Activated CD8-positive, alpha-beta memory T cell treated with anti-CD3 and anti-CD28 coated beads, Interleukin-2, amount 50 U/mL, for 1 hour (primary cell): ENCODE results near the gene SNCA.

Experiments used
- DNase-seq: peaks from one replicate; pipeline ENCODE4 v3.0.0-alpha.2; 2020; ENCODE audit errors: extremely low read depth

Gene SNCA

DNA sequence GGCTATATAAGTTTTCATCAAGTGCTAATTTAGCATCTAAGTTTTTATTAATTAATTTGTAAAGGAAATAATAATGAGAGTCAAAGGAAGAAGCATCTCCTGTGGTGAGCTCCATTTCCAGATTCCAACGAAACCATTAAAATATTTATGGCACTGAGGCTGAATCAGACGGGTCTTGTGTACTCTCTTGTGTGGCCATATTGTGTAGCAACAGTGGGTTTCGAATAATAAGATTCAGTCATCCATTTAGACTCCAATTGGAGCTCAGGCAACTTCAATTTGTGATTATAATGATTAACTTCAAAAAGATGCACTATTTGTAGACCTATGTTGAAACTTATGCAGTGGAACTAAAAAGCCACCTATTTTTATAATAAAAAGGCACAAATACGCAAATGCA, 82.4 kb downstream of the SNCA start:
- no peak for DNase-seq

DNA sequence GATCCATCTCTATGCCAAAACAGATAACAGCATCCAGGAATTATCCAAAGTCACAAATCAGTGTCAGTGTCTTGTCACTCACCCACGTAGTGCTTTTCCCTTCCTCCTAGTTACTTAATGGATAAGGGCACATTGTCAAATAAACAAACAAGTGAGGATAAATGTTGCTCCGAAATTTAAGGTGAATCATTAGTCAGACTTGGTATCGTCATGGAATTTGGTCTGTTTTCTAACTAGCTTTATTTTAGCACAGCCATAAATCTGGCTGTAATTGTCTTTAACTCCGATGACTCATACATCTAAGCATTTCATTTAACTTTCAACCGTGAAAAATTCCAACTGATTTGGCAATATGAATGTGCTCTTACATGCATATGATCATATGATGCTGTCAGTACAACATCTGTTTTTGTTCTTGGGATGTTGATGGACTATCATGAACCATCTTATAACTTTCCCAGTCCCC, 83.3 kb downstream of the SNCA start:
- no peak for DNase-seq

DNA sequence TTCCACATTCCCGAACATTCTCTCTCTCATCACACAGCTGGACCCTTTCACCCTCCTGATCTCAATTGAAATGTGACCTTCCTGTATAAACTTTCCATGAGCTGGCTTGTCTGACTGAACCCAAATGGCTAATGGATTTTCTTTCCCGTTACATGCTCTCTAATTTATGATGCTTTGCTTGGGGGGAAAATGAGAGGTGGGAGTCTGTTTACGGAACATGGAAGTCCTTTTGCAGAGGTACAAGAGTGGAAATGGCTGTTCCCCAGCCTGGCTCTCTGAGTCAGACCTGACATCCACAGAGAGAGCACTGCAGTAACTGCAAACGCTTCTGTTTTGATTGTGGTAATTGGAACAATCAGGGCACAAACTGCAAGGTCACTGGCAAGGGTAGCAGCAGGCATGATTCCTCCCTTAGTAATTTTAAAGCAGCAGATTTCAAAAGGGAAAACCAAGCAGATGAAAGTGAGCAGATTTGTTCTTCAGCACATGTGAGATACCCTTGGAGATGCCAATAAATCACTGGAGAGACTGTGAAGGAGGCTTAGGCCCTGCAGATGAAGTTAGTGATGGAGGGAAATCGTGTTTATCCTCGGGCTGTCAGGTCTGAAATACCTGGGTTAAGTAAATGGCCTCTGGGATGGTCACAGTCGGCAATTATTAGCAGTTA, 83.9 kb downstream of the SNCA start:
- DNase-seq: no peak

DNA sequence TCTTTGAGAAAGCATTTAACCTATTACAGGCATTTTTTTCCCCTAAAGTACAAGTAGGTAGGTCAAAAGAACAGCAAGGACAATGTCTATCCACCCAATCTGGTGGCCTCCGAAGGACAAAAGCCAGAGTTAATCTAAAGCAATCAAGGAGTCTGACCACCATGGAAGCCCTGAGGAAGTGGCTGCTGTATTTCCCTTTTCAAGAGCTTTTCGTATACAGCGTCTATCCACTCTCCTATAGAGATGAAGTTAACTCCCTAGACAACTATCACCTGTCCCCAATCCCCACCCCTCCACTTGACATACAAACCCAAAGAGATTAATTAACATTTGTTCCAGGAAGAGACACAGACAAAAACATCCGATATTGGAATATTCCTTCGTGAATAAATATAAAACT, 85.5 kb downstream of the SNCA start:
- DNase-seq: no peak

DNA sequence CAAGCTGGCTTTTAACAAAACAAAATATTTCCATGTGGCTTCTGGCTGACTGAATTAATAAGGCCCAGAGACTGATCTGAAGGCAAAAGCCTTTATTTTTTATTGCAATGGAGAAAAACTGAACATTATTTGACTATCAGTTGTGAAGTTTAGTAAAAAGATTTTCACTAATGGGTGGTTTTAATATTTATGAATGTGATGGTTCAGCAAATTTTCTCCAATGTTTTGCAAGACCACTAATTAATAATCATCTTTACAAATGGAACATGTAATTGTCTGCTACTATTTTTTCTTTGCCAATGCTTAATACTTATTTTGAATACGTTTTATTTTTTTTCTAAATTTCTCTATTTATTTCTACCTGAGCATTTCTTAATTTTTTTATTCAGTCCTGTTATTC, 90.6 kb downstream of the SNCA start:
- DNase-seq: no peak

DNA sequence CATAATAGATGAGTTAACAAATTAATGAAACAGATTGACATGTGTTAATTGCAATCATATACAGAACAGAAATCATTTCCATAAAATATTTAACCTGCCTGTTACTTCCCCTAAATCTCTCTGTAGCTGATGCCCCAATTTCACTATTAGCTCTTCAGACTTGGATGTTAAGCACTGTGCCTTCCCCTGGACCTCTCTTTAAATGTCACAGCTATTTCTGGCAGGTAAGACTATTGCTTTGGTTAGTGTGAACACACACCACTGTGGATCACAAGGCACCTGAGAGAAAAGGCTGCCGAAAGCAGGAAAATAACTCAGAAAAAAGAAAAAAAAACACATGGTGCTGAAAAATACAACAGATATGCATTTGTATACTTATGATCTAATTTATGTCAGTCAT, 91.3 kb downstream of the SNCA start:
- DNase-seq: no peak

DNA sequence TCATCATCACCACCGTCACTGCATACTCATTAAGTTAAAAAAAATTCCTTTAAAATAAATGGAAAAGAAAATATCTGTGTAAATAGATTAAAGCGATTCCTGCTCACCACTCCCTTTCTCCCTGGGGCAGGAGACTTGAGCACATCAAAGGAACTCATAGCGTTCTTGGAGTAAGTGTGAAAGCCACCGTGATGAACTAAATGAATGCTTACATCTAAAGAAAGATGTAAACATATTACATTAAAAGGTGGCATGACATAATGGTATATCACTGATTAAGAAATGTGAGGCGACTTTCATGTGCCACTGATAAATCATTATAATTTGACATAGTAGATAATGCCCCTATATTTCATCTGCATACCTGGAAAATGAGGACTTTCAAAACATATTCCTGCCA, 92.0 kb downstream of the SNCA start:
- DNase-seq: no peak

DNA sequence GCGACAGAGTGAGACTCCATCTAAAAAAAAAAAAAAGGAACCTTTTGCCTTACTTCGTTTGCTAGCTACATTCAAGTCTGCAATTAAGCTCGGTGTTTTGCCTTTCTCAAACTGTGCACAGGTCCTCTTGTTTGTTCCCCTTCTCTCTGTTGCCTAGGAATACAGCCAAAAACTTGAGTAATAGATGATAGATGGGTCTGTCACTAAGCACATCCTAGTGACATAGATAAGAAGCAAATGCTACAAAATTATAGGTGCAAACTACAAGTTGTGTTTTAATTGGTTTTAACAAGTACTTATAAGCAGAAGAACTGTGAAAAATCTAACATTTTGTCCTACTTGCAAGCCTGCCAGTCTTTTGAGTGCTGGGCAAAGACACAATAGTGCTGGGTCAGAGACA, 95.2 kb downstream of the SNCA start:
- no peak for DNase-seq

DNA sequence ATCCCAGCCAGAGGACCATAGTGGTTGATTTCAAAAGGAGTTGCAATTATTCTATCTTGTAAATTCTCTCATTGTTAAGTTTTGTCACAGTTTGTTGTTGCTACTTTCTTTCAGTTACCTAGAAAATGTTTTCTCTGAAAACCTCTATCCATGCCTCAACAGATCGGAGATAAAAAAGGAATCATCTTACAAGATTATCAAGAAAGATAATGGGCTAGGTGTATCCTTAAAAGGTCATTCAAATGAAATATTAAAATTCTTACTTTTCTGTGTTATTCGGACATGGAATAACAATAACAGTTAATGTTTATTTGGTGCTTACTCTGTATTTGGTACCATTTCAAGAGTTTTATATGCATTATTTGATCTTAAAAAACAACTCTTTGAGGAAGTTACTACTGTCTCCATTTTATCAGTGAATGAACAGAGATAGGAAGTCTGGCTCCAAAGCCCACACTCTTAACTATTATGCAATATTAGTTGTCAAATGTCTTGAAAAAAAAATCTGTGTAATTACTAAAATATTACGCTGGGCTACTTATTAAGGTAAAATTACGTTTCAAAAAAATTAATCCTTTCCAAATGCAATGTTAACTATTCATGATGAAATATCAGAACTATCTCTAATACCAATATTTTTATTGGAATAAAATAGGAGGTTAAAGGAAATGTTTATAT, 97.5 kb downstream of the SNCA start:
- no peak for DNase-seq

DNA sequence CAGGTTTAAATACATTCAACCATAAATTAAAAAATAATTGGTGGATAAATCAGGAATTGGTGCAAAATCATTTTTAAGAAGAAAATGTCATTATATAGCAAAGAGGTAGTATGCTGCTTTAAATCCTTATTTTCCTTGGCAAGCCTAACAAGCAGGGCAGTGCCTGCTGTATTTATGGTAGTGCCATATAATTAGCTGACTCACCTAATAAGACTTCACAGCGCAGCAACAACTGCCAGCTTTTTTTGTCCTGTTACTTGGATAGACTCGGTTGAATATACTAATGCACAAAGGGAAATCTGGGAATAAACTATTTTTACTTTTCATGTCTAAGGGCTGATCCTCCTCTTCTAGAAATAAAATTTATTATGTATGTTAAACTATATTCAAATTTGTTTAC, 99.1 kb downstream of the SNCA start:
- no peak for DNase-seq

DNA sequence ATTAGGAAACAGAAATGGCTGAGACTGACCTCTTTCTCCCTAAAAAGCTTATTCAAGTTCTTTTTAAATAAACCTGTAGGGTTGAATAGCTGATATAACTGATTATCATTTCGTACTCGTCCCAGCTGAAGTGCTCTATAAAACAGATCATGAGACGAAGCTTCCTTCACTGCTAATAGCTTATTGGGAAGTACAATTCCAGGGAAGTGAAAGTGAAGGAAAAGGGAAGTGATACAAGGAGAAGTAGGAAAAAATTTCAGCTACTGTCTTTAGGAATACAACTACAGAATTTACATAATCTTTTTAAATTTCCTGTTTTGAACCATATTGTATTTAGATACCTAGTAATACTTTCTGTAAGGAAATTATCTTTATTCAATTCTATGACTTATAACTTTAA, 103.0 kb downstream of the SNCA start:
- DNase-seq: no peak

DNA sequence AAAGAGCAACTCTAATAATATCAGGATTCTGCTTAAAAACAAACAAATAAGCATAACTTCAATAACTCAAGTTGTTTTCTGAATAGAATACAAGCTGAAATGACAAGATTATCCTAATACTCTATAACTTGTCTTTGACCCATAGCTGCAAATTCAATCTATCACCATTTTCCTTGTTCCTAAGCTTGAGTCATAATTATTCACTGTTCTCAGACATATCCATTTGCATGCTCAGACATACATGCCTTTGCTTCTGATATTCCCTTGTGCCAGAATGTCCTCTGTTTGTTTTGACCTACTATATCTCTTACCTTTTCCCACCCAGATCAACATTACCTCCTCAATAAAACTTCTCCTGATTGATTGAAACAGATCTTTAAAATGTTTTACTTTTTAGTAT, 109.7 kb downstream of the SNCA start:
- no peak for DNase-seq

DNA sequence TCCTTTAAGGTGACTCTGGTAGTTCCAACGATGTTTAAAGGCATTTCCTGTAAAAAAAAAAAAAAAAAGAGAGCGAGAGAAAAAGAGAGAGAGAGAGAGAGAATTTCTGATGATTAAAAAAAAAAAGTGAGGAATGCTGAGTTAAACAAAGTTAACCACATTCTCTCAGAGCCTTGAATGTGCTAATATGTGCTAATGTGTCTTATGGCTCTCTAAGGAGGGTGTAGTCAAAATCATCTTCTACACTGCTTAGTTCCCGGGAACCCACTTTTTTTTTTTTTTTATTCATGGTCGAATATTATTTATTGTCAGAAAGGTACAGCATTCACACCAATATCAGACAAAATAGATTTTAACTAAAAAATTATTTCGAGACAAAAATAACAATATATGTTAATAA, 111.7 kb downstream of the SNCA start:
- DNase-seq: no peak

DNA sequence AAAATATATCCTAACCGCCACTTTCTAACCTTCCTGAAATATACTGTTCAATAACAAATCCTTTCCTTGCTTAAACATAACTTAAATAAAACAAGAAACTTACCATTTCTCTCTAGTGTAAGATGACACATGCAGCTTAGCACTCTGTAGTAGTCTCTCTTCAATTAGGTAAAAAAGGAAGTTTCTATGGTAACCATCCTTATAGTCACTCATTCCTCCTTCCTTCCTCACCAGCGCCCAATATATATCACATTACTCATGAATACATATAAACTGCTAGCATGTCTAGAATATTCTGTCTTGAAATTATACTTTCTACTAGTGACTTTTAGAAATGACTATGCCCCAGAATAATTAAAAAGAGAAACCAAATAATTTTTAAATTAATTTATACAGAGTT, 112.2 kb downstream of the SNCA start:
- no peak for DNase-seq

DNA sequence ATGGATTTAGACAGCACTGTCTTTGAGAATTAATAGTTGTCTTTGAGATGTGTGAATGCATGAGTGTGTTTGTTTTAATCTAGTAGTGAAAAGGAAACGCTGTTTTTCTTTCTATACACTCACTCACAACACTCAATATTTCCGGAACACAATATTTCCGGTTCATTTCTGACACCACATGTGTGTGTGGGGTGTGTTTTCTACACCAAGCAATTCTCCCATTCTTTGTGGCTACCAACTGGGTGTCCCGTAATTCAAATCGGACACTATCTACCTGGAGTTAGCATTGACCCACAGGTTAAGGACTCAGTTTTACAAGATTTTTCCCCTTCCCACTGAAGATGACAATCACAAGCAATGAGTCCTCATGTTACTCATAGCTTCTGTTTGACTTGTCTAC, 113.9 kb downstream of the SNCA start:
- DNase-seq: no peak

DNA sequence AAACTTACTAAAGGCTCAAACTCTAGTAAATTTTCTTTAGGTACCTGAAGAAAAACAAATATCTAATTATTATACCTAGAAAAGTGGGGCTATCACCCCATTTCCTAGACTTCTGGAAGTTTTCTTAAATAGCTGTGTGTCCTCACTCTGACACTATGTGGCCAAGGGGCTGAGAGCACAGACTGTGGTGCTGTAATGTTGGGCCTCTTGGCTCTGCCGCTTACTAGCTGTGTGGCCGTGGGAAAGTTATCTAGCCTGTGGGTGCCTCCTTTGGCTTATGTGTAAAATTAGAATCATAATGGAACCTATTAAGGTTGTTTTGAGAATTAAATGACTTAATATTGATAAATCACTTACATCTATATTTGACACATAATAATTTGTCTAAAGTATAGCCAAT, 114.4 kb downstream of the SNCA start:
- DNase-seq: no peak

DNA sequence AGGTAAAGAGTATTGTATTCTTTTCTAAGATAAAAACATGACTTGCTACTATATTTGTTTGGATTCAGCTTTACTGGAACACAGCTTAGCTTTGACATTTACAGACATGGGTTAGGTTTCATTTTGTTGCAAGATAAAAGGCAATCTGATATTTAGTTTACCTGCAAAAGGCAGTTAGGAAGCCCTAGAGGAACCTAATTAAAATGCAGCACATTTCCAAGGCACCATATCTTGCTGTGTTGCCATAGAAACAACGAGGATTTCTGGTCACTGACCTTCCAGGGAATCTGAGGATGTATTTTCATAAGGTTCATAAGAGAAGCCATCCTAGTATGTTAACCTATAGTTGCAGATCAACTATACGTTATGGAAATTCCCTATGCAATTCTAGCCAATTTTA, 116.0 kb downstream of the SNCA start:
- DNase-seq: no peak

DNA sequence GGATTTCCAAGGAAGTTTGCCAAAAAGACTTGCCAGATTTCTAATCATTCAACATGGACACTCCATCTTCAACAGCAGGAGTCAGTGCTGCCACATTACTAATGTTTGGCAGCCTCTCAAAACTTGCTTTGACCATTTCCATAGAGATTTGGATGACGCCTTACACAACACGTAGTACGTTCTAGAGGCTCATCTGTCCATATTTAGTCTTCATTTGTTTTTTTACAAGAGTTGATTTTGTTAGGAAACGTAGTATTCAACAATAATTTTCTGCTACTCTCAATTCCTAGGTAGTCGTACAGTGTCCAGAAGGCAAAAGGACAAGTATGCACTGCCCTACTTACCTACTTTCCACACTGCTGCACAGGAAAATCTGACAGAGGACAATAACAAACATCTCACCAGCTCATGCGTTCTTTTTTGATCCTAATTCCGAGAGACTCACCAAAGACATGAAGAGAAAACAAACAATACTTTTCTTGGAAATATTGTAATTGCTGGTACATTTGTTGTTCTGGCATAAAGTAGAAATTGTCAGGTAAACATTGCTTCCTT, 117.3 kb downstream of the SNCA start:
- DNase-seq: no peak

DNA sequence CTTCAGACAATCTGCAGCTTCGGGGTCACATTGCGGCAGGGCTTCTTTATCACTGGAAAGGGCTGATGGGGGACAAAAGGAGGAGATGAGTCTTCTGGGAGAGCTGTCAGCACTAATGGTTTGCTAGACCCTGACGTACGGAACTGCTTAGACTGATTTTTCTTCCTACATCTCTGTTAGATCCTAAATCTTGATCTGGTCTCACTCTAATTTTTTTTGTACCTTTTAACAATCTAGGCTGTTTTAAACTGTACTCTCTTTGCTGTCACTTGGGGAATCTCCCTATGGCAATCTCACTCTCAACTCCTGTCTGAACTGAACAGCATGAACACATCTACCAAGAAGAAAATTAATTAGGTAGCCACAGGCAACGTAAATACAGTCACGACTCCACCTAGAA, 120.1 kb downstream of the SNCA start:
- DNase-seq: no peak

DNA sequence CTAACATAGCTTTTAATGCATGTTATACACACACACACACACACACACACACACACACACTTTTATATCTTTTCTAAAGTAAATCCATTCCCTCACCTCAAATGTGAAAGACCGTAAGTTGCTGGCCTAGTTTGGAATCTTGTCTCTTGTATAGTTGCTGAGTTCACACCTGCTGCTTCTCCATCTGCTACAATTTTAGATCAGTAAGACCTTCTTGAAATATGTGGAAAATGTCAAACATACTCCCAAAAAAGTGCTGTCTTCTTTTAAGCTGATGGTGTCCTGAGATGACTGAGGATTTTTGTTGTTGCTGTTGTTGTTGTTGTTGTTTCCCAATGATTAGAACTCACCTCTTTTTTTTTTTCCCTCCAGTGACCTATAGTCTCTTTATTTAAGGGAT, 121.3 kb downstream of the SNCA start:
- DNase-seq: no peak

DNA sequence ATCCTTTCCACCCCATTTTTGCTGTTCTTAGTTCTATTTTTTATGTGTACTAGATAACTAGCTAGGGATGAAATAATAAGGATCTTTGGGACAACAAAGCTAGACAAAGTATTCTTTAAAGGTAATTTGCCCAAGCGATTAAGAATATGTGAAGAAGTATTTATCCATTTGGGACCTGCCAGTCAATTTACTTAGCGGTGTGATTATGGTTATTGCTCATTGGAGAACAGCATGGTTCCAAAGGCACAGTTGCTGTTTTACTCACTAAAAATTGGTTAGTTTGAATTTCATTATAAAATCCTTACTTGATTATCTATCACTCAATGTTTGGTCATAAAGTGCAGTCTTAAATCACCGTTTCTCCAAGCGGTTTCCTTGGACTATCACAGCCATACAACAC, 124.1 kb downstream of the SNCA start:
- no peak for DNase-seq

DNA sequence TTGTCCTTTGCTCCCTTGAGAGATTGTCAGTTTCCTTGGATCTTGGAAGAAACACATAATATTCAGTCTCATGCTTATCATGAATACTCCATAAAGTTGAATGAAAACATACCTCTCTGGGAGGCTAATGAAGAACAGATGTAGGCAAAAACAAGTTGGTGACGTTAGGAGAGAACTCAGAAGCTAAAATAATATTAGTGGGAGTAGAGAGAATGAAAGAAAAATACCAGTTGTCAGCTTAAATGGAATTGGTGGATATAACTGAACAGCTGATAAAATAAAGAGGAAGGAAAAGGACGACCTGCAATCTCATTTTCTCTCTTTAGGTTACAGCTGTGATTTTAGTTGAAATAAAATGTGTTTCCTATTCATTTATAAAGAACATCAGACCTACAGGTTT, 124.8 kb downstream of the SNCA start:
- DNase-seq: no peak

DNA sequence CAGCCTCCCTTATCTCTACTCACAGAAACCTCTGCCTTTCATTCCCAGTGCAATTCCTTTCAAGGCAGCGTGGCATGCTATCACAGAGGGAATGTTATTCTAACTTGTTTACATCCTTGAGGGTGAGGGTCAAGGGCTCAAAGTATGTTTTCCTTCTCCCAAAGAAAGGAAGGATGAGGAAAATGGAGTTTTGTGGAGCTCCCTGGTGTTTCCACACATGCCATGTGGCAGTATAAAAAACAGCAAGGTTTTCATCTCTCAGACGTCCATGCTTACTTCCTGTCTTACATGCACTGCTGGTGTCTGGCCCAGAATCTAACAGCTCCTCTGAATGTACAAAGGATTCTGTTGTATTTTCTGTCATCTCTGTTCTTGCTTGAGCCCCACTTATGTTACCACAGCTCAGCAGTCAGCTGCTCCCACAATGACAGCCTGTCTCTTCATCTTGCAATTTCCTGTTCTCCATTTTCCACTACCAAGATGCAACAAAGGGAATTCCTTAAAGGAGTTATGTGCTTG, 128.0 kb downstream of the SNCA start:
- no peak for DNase-seq
